ENCODE results near the gene ADAT1.
"Not testable (repeated sequence)": the region's sequence is repeated elsewhere in the genome, so short reads cannot be mapped to it uniquely, and the experiment has no call there.

The ADAT1 gene

DNA sequence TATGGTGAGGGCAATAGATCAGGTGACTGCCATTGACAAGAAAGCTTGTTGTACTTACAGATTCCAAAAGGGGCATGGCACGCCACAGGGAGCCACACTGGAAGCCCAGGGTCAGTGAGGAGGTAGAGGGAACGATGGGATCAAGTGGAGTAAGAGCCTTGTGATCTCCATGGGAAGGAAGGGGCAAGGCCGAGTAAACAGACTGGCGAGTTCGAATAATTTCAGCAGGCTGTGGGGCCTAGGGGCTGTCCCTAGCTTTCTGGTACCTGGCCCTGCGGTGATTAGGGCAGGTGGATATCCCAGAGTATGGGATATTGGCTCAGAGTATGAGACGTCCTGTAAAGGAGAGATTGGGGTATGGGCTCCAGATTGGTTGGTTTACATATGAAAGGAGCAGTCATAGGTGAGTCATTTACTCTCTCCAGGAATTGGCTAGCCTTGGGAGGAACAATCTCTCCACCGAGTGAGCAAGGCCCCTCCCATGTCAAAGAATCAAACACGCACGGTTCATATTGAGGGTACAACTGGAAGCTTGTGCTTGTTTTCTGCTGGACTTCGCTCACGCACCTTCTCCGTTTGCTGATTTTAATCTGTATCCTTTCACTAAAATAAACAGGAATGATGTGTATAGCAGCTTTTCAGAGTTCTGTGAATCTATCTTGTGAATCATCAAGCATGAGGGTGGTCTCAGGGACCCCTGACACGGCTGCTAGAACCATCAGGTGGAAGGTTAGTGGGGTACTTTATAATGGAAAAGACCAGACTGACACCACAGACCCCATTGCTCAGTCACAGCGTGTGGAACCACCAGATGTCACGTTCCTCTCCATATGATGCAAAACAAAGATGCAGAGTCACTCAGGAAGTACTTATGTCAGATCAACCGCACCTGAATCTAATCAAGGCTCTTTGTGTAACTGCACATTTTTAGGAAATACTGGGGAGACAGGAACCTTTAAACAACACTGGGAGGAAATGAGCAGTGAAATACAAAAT is 29.0 kb downstream of the ADAT1 start:
- ATAC-seq = no peak
- Mint-ChIP-seq H3K4me3 (no peak overlapping the region), H3K4me1 (no peaks in the 10 kb centered on the region), H3K27me3 (no peaks in the 10 kb centered on the region), H3K36me3 (peaks cover 37% of the 10 kb centered on the region), H3K9me3 (peaks cover 3% of the 10 kb centered on the region), H3K27ac (no peak overlapping the region)

GRCh38 chr16:75593308-75593707 is 29.8 kb downstream of the ADAT1 start:
- no peak overlapping the region for H3K27ac Mint-ChIP-seq
- H3K36me3 Mint-ChIP-seq = peaks cover 42% of the 10 kb centered on the region
- H3K4me3 Mint-ChIP-seq = no peak overlapping the region
- peaks cover 3% of the 10 kb centered on the region for H3K9me3 Mint-ChIP-seq
- no peaks in the 10 kb centered on the region for H3K27me3 Mint-ChIP-seq
- no peak for ATAC-seq
- H3K4me1 Mint-ChIP-seq = no peaks in the 10 kb centered on the region

DNA sequence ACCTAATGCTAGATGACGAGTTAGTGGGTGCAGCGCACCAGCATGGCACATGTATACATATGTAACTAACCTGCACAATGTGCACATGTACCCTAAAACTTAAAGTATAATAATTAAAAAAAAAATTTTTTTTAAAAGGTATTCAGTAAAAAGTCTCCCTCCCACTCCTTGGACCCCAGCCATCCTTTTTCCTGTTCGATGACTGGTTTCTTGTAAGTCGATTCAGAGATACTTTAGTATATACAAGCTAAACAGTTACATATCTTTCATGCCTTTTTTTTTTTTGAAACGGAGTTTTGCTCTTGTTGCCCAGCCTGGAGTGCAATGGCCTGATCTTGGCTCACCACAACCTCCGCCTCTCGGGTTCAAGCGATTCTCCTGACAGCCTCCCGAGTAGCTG is 31.2 kb downstream of the ADAT1 start:
- peaks cover 28% of the 10 kb centered on the region for H3K36me3 Mint-ChIP-seq
- not testable (repeated sequence) for H3K27ac Mint-ChIP-seq, H3K27me3 Mint-ChIP-seq, H3K4me1 Mint-ChIP-seq, H3K9me3 Mint-ChIP-seq, H3K4me3 Mint-ChIP-seq, ATAC-seq

DNA sequence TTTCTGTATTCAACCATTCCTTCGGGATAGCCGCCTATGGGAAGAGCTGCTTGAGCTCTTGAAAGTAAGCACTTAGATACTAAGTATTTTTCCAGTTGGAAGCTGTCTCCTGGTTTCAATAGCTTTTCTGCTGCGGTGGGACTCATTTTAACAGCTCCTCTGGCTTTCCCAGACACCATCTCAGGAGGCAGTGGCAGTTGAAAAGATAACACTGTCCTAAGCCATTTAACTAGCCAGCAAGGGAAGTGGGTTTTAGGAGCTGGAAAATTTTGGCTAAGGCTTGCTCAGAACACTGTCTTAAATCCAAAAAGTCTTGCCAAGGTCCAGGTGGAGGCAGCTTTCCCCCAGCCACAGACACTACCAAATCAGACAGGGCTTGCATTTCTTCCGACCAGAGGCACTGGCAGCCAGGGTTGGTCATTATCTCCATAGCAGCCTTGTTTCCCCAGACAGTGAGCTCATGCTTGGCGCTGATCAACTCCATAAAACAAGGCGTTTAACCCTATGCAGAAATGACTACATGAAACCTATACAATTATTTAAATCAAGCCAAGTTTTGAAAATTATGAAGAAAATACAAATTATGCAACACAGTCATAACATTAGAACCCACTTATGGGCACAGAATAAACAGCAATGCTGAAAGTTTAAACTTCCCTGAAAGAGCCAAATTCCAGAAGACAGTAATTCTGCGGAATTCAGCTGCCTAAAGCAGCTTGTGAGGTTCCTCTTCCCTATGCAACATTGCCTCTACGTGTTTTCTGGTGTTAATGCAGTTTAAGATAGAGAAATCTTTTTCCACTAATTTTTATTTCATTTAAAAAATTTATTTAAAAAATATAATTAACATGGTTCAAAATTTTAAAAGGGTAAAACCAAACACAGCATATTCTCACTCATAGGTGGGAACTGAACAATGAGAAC is 31.9 kb downstream of the ADAT1 start:
- Mint-ChIP-seq H3K4me3 (no peak overlapping the region), H3K9me3 (no peaks in the 10 kb centered on the region), H3K27me3 (no peaks in the 10 kb centered on the region), H3K36me3 (peaks cover 24% of the 10 kb centered on the region), H3K4me1 (no peaks in the 10 kb centered on the region), H3K27ac (no peak overlapping the region)
- ATAC-seq = no peak

DNA sequence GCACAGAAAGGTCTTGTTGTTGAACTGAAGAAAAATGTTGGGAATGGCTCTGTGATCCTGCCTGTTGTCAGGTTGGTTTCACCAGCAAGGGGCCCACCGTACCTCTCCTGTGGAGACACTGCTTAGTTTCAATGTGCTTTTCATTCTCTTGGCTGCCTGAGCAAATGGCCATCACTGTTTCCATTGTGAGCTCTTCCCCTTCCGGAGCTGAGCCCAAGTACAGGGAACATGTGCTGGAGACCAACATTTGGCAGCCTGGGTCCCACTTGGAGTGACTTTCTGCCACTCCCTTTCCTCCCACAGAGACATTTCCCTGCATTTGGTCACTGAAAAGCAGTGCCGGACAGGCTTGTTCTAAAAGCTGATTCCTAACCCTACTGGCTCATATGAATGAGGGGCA is 33.8 kb downstream of the ADAT1 start:
- Mint-ChIP-seq H3K4me3 (no peak overlapping the region), H3K27me3 (no peaks in the 10 kb centered on the region), H3K4me1 (peaks cover 13% of the 10 kb centered on the region), H3K27ac (no peak overlapping the region), H3K9me3 (no peaks in the 10 kb centered on the region), H3K36me3 (peaks cover 18% of the 10 kb centered on the region)
- ATAC-seq = no peak

- Mint-ChIP-seq H3K4me1 (peaks cover 18% of the 10 kb centered on the region), H3K27me3 (no peaks in the 10 kb centered on the region), H3K36me3 (peaks cover 12% of the 10 kb centered on the region), H3K4me3 (no peak overlapping the region), H3K27ac (no peak overlapping the region), H3K9me3 (no peaks in the 10 kb centered on the region)
- no peak for ATAC-seq
These were observed 34.4 kb downstream of the ADAT1 start for GRCh38 chr16:75588716-75589115.

DNA sequence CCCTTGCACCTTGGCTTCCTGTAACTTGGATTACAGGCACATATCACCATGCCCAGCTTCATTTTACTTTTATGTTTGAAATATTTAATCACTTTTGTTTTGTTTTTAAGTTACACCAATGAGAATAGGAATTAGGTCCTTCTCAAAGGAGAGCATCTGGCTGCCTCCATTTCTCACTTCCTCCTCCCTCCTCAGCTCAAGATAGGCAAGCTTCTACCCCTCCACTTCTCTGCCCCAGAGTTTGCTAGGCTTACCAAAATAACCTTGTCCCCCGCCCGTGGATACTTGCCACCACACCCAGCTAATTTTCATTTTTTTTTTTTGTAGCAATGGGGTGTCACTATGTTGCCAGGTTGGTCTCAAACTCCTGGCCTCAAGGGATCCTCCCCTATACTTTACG is 39.0 kb downstream of the ADAT1 start:
- Mint-ChIP-seq H3K27ac (peak overlapping the region; percentile 49), H3K4me1 (peaks cover 29% of the 10 kb centered on the region), H3K4me3 (peak overlapping the region; percentile 14)

GRCh38 chr16:75579281-75579834 is 43.7 kb downstream of the ADAT1 start:
- H3K4me1 Mint-ChIP-seq = peaks cover 34% of the 10 kb centered on the region
- H3K27ac Mint-ChIP-seq = peak overlapping the region; percentile 19
- H3K9me3 Mint-ChIP-seq = no peaks in the 10 kb centered on the region
- H3K36me3 Mint-ChIP-seq = peaks cover 34% of the 10 kb centered on the region
- H3K27me3 Mint-ChIP-seq = no peaks in the 10 kb centered on the region
- no peak for ATAC-seq
- H3K4me3 Mint-ChIP-seq = no peak overlapping the region

More for the DNA sequence above, 39.0 kb downstream of the ADAT1 start:
- ATAC-seq = peak; percentile 87
- no peaks in the 10 kb centered on the region for H3K27me3 Mint-ChIP-seq
- H3K9me3 Mint-ChIP-seq = no peaks in the 10 kb centered on the region
- peaks cover 14% of the 10 kb centered on the region for H3K36me3 Mint-ChIP-seq

- H3K4me3 Mint-ChIP-seq = no peak overlapping the region
- peaks cover 37% of the 10 kb centered on the region for H3K36me3 Mint-ChIP-seq
- no peak for ATAC-seq
- peak overlapping the region; percentile 19 for H3K27ac Mint-ChIP-seq
- peaks cover 33% of the 10 kb centered on the region for H3K4me1 Mint-ChIP-seq
- no peaks in the 10 kb centered on the region for H3K9me3 Mint-ChIP-seq
- H3K27me3 Mint-ChIP-seq = no peaks in the 10 kb centered on the region
These were observed 44.4 kb downstream of the ADAT1 start for GRCh38 chr16:75578725-75579124.

- Mint-ChIP-seq H3K9me3 (no peaks in the 10 kb centered on the region), H3K4me3 (no peak overlapping the region), H3K4me1 (peaks cover 36% of the 10 kb centered on the region), H3K36me3 (peaks cover 41% of the 10 kb centered on the region), H3K27me3 (no peaks in the 10 kb centered on the region), H3K27ac (no peak overlapping the region)
- no peak for ATAC-seq
These were observed 44.9 kb downstream of the ADAT1 start for GRCh38 chr16:75578212-75578611.

- ATAC-seq = peak; percentile 69
- Mint-ChIP-seq H3K27me3 (no peaks in the 10 kb centered on the region), H3K4me1 (peaks cover 54% of the 10 kb centered on the region), H3K36me3 (peaks cover 54% of the 10 kb centered on the region), H3K9me3 (no peaks in the 10 kb centered on the region), H3K4me3 (no peak overlapping the region), H3K27ac (peak overlapping the region; percentile 66)
These were observed 46.7 kb downstream of the ADAT1 start for GRCh38 chr16:75576384-75576811.

GRCh38 chr16:75575958-75576357 is 47.1 kb downstream of the ADAT1 start:
- Mint-ChIP-seq H3K27me3 (no peaks in the 10 kb centered on the region), H3K9me3 (no peaks in the 10 kb centered on the region), H3K4me1 (peaks cover 58% of the 10 kb centered on the region), H3K27ac (peak overlapping the region; percentile 66), H3K36me3 (peaks cover 53% of the 10 kb centered on the region), H3K4me3 (no peak overlapping the region)
- no peak for ATAC-seq

- Mint-ChIP-seq H3K4me1 (peaks cover 62% of the 10 kb centered on the region), H3K9me3 (no peaks in the 10 kb centered on the region), H3K36me3 (peaks cover 63% of the 10 kb centered on the region), H3K4me3 (no peak overlapping the region), H3K27ac (no peak overlapping the region), H3K27me3 (no peaks in the 10 kb centered on the region)
- ATAC-seq = no peak
These were observed 49.1 kb downstream of the ADAT1 start for GRCh38 chr16:75573955-75574354.

DNA sequence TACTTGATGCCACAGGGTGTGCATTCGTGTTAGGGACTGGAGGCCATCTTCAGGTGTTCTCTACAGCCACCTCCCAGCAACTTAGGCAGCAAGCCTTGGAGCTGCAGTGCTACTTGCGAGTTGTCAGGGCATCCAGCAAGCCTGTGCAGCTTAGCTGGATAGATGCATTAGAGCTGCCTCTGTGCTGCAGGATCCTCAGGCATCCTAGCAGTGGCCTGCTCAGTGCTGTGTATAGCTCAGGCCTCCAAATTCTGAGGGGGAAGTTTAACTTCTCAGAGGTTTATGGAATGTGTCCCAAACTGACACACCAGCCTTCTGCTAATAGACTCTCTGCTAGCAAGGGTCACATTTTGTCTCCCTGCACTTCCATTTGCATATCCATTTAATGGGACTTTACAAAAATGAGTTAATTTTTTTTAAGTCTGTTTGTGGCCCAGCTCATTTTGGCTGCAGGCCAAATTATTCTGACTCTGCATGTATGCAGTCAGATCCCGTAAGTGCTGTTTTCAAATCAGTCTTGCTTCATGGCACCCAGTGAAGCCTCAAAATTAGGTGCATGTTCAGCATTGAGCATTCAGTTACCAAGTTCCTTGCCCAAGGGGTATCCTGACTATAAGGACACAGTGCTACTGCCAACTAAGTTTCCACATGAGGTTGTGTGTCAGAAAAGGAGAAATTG is 50.1 kb downstream of the ADAT1 start:
- H3K36me3 Mint-ChIP-seq = peaks cover 58% of the 10 kb centered on the region
- ATAC-seq = no peak
- peak overlapping the region; percentile 86 for H3K27ac Mint-ChIP-seq

More for the DNA sequence above, 50.1 kb downstream of the ADAT1 start:
- Mint-ChIP-seq H3K27me3 (no peaks in the 10 kb centered on the region), H3K9me3 (no peaks in the 10 kb centered on the region), H3K4me1 (peaks cover 59% of the 10 kb centered on the region), H3K4me3 (no peak overlapping the region)

All from stimulated activated memory B cell treated with anti-CD40 and anti-IgM and Interleukin-4, amounts not matched to agents 10 μg/mL and 1 μg/mL and 100 μg/mL, for 72 hours (primary cell).